OCI-LY1 (cell line): ENCODE measurements around the gene PSPN.

Experiments
- EZH2 ChIP-seq: fragments of 200-600 bp; sonication (generic), shearing (Covaris generic); IDR thresholded peaks from 2 replicates; pipeline ENCODE4 v1.8.0; 2017; ENCODE audit warnings: borderline replicate concordance, mixed run types, mild to moderate bottlenecking, antibody characterized with exemption, low read length, moderate library complexity, mixed read lengths
- TF ChIP-seq, protein P1 (sequence below): fragments of 200-600 bp; sonication (generic), shearing (Covaris generic); IDR thresholded peaks from 2 replicates; pipeline ENCODE4 v1.5.1; 2017; ENCODE audit warnings: mild to moderate bottlenecking, antibody characterized with exemption, low read length, moderate library complexity, mixed read lengths

DNA sequence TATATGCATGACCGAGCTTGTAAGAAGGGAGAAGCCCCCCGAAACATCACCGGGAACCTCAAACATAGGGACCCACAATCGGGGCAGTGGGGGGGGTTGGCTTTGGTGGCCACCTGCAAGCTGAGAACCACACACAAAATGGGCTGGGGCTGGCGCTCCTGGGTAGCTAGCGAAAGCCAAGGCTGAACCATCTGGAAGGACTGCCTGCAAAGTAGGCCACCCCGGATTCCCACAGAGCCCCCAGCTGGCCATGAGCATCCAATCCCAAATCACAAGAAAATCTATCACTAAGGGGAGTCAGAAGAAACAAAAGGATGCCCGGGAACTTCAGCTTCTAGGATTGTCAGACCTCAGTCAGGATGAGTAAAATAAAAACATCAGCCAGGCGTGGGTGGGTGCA lies 2.8 kb upstream of the PSPN start:
- TF ChIP-seq, protein P1, sequence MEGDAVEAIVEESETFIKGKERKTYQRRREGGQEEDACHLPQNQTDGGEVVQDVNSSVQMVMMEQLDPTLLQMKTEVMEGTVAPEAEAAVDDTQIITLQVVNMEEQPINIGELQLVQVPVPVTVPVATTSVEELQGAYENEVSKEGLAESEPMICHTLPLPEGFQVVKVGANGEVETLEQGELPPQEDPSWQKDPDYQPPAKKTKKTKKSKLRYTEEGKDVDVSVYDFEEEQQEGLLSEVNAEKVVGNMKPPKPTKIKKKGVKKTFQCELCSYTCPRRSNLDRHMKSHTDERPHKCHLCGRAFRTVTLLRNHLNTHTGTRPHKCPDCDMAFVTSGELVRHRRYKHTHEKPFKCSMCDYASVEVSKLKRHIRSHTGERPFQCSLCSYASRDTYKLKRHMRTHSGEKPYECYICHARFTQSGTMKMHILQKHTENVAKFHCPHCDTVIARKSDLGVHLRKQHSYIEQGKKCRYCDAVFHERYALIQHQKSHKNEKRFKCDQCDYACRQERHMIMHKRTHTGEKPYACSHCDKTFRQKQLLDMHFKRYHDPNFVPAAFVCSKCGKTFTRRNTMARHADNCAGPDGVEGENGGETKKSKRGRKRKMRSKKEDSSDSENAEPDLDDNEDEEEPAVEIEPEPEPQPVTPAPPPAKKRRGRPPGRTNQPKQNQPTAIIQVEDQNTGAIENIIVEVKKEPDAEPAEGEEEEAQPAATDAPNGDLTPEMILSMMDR: no peak
- TF ChIP-seq EZH2: no peak
